HL-60/S4 treated with phorbol 12-myristate 13-acetate at 8.2 ng/mL for 4 days and 3 days (cell line): Measurements from ENCODE around the gene INHBE.
"Not testable (repeated sequence)": the region's sequence is repeated elsewhere in the genome, so short reads cannot be mapped to it uniquely, and the experiment has no call there.

Source experiments
- in situ Hi-C: fragments of 300-500 bp; cut with MboI; formaldehyde crosslinking; loops from 2 replicates; pipeline ENCODE4 v1.15.0; 2022; ENCODE audit warnings: low sequenced_read_pairs

The INHBE gene, protein sequence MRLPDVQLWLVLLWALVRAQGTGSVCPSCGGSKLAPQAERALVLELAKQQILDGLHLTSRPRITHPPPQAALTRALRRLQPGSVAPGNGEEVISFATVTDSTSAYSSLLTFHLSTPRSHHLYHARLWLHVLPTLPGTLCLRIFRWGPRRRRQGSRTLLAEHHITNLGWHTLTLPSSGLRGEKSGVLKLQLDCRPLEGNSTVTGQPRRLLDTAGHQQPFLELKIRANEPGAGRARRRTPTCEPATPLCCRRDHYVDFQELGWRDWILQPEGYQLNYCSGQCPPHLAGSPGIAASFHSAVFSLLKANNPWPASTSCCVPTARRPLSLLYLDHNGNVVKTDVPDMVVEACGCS

DNA sequence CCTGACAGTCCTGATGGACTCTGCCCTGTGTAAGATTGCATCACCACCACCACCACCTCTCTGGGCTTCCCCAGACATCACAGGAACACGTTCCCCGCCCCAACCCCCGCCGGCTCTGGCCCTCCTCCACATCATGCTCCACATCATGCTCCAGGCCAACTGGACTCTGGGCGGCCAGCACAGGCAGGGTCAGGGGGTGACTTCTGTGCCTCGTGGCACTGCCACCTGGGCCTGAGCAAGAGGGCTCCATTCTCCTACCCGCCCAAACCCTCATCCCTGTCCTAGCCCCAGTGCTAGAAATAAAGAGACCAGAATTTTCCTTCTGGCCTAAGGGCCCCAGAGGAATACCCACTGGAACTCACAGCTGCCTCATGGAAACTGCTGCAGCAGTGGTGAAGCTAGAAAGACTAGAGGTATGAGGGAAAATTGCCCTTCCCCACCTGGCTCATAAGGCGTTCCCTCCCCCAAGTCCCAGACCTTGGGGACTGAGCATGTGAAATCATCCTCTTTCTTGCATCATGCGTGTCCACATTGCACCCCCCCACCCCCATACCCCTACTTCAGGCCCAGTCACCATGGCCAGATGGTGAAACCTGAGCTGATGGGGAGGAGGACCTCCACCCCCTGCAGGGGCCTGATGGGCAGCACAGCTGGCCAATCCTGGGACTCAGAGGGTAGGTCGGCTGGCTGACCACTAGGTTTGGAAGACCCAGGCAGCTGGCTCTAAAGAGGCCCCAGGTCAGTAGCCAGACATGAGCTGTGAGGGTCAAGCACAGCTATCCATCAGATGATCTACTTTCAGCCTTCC is at the start of gene INHBE:
Gene INHBE (plus strand): TSS at position 742 of the 808 bp plus-strand sequence. CDS start 230 bp downstream, outside the sequence.
- in situ Hi-C loops: loop anchor here (25.0 kb wide), 1 partner anchor 367 kb away; the partner anchor contains the start of genes NAB2 and NEMP1

DNA sequence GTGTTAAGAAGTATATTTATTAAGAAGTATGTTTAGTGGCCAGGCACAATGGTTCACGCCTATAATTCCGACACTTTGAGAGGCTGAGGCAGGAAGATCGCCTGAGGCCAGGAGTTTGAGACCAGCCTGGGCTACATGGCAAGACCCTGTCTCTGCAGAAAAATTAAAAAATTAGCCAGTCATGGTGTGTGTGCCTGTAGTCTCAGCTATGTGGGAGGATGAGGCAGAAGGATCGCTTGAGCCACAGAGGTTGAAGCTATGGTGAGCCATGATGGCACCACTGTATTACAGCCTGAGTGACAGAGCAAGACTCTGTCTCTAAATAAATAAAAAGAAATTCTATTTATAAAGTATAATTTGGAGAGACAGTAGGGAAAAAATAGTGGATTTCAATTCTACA is 44.6 kb upstream of the INHBE start:
- in situ Hi-C loops: no loop called here

DNA sequence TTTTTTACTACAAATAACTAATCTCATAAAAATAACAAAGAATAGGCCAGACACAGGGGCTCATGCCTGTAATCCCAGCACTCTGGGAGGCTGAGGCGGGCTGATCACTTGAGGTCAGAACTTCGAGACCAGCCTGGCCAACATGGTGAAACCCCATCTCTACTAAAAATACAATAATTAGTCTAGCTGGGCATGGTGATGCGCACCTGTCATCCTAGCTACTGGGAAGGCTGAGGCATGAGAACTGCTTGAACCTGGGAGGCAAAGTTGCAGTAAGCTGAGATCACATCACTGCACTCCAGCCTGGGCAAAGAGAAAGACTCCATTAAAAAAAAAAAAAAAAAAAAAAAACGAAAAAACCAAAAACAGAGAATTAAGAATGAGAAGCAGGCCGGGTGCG is 40.9 kb upstream of the INHBE start:
- in situ Hi-C loops: not testable (repeated sequence)

DNA sequence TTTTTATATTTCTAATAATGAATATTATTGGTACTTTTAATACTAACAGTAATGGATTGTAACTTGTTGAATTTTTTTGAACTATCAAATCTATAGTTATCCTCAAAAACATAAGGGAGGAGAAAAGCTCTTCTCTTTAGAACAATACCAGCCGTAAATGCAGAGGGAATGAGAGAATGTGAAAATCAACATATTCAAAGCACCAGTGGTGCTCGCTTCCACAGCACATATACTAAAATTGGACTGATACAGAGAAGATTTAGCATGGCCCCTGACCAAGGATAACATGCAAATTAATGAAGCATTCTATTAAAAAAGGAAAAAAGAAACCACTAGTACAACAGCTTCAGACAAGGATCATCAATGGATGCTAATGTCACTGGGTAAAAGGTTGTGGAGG is 40.0 kb upstream of the INHBE start:
- in situ Hi-C loops: no loop called here

DNA sequence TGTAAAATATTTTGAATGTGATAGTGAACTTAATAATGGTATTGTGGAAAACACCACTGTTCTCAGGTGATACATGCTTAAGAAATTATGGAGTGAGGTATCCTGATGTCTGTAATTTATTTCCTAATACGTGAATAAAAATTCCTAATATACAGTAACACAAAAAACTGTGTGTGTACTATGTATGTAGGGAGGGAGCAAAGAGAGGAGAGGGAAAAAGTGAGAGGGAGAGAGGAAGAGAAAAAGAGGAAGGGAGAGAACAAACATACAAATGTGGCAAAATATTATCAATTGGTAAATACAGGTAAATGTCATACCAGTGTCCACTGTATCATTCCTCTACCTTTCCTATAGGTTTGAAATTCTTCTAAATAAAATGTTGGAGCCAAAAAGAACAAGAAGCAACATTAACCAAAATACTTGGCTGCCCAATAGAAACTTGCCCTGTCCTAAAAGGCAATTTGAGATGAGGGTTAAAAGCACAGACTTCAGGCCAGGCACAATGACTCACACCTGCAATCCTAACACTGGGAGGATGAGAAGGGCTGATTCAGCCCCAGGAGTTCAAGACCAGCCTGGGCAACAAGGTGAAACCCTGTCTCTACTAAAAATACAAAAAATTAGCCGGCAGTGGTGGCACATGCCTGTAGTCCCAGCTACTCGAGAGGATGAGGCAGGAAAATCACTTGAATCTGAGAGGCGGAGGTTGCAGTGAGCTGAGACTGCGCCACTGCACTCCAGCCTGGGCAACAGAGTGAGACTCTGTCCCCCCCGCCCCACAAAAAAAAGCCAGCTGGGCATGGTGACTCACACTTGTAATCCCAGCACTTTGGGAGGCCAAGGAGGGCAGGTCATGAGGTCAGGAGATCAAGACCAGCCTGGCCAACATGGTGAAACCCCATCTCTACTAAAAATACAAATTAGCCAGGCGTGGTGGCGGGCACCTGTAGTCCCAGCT is 38.8 kb upstream of the INHBE start:
- in situ Hi-C loops: no loop called here

DNA sequence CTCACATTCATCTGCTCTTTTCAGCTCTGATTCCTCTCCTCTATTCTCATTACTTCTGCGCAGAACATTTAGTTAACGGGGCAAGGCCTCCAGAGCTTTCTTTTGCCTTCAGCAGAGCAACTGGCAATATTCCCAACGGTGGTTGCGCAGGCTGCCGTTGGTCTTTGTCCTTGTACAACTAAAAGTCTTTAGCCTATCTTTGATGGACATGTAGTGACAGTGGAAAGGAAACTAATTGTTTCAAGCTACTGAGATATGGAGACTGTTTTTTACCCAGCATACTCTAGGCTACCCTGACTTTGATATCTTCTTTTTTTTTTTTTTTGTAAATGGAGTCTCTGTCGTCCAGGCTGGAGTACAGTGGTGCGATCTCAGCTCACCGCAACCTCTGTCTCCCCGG is 36.9 kb upstream of the INHBE start:
- in situ Hi-C loops: no loop called here

DNA sequence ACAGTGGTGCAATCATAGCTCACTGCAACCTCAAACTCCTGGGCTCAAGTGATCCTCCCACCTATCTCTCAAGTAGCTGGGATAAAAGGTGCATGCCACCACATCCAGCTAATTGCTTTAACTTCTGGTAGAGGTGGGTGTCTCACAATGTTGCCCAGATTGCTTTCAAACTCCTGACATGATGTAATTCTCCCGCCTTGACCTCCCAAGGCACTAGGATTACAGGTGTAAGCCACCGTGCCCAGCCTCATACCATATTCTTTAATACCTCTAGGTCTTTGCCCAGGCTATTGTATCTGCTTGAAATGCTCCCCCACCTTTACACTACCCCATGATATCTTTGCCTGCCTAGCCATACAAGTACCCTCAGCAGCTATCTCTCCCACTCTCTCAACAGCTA is 35.6 kb upstream of the INHBE start:
- in situ Hi-C loops: no loop called here

DNA sequence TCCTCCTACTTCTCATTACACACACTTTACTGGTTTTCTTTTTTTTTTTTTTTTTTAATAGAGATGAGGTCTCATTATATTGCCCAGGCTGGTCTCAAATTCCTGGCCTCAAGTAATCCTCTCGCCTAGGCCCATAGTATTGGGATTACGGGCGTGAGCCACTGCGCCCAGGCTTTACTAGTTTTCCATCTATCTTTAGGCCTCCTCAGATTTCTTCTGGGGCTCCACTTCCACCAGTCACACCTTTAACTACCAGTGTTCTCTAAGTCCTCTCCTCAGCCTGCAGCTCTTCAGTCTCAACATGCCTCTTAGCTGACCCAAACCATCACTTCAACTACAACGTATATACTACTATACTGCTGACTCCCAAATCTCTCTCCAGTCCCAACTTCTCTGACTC is 34.6 kb upstream of the INHBE start:
- in situ Hi-C loops: no loop called here

DNA sequence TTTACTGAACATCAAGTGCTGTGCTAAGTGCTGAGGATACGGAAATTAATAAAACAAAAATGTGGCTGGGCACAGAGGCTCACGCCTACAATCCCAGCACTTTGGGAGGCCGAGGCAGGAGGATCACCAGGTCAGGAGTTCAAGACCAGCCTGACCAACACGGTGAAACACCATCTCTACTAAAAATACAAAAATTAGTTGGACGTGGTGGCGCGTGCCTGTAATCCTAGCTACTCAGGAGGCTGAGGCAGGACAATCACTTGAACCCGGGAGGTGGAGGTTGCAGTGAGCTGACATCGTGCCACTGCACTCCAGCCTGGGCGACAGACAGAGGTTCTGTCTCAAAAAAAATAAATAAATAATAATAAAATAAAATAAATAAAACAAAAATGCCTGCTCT is 28.2 kb upstream of the INHBE start:
- in situ Hi-C loops: not testable (repeated sequence)

DNA sequence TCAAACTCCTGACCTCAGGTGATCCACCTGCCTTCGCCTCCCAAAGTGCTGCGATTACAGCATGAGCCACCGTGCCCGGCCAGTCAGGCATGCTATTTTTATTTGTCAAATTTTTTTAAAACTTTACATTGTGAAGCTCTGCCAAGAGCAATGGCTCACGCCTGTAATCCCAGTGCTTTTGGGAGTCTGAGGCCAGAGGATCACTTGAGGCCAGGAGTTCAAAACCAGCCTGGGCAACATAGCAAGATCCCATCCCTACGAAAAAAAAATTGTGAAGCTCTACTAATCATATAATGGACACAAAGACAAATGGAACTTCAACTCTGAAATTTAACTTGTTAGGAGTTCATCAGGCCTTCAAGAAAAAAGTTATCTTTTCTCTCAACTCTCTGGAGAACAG is 26.1 kb upstream of the INHBE start:
- in situ Hi-C loops: no loop called here

DNA sequence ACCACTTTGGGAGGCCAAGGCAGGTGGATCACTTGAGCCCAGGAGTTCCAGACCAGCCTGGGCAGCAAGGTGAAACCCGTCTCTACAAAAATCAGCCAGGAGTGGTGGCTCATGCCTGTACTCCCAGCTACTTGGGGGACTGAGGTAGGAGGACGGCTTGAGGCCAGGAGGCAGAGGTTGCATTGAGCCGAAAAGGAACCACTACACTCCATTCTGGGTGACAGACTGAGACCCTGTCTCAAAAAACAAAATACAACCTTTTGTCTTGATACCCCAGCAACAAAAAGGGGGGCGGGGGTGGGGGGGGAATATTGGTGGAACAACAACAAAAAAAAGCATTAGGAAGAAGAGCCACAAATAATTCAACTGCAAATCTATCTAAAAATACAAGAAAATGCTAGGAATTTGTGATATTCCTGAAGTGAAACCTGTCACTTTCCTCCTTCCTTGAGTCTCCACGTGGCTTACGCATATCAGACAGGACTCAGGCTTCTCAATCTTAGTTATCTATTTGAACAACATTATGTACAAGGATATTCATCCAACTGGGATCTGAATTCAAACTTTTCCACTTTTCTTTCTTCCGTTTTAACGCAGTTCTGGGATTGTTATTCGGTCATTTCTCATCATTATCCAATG is 25.5 kb upstream of the INHBE start:
- in situ Hi-C loops: no loop called here

DNA sequence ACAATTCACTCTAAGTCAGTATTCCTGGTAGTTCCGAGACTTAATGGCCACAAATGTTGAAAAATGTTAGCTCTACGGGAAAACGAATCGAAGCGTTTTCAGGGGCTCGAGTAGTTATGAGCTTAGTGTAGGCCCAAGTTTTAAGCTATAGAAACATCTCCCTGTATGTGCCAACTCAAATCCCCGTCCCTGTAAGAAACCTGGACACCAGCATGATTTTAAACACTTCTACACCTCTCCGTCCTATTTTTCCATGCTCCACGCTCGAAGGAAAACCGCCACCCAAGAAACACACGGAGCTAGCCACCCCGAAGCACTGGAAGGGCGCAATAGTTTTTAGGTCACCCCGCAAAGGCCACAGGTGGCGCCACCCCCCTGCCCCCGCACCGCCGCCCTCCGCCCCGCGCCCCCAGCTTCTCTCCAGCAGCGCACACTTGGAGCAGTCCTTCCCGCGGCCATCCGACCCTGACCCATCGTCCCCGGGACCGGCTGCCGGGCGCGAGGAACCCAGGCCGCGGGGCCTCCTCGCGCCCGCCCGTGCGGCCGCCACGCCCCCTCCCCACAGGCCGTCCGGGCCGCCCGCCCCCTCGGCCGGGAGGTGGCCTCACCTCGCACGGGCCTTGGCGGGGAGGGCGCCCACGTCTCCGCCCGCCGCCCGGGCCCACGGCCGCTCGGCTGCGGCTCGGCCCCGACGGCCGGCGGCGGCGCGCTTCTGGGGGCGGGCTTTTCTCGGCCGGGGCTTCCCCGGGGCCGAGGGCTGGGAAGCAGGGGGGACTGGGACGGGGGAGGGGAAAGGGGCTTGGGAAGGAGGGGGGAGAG is 24.8 kb upstream of the INHBE start:
- in situ Hi-C loops: no loop called here

DNA sequence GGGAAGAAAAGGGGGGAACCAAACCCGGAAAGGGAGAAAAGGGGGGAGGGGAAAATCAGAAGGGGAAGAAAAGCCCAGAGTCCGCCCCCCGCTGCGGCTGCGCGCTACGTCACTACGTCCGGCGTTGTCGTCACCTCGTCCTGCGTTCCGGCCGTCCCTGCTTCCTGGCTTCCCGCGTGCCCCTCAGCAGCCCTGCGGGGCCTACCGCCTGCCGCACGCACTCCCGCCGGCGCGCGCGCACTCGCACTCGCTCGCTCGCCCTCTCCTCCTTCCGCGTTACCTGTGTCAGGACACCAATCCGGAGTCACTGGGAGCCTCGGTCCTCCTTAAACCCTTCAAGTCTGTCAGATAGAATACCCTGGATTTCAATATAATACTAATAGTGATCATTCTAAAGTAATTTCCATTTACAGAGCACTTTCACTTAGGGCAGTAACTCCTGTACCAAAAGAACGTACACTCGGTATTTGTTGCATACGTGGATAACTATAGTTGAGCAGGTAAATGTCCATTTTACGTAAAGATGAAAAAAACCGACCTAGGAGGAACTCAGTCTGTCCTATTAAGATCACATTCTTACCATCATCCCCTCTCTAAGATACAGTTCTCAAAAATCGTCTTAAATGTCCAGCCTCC is 24.1 kb upstream of the INHBE start, which contains the start of gene R3HDM2:
Gene R3HDM2 (minus strand): TSS at position 113 of the 636 bp plus-strand sequence. CDS start 120,615 bp downstream, outside the sequence.
- in situ Hi-C loops: no loop called here

DNA sequence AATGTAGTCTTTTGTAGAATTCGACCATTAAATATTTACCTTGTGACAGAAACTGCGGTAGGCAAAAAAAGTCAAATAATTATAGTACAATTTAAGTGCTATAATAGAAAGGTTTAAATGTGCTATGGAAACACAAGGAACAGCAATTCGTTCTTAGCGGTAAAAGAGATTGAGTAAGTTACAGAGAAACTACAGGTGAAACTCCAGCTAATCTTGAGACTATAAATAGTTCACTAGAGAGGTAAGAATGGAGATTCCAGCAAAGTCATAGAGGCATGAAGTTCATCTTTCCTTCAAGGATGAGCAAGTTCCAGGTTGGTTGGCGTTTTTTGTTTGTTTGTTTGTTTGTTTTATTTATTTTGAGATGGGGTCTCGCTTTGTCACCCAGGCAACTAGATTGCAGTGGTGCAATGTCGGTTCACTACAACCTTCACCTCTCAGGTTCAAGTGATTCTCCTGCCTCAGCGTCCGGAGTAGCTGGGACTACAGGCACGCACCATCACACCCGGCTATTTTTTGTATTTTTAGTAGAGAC is 23.4 kb upstream of the INHBE start:
- in situ Hi-C loops: no loop called here

DNA sequence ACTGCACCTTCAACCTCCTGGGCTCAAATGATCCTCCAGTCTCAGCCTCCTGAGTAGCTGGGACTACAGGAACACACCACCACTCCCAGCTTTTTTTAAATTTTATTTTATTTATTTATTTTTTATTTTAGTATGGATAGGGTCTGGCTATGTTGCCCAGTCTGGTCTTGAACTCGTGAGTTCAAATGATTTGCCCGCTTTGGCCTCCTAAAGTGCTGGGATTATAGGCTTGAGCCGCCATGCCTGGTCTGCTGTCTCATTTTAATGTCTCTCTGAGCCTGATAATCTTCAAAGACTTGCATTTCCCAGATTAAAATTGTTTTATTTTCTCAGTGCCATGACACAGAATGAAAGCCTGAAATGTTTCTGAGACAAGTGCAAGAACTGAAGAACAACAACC is 21.7 kb upstream of the INHBE start:
- in situ Hi-C loops: no loop called here

DNA sequence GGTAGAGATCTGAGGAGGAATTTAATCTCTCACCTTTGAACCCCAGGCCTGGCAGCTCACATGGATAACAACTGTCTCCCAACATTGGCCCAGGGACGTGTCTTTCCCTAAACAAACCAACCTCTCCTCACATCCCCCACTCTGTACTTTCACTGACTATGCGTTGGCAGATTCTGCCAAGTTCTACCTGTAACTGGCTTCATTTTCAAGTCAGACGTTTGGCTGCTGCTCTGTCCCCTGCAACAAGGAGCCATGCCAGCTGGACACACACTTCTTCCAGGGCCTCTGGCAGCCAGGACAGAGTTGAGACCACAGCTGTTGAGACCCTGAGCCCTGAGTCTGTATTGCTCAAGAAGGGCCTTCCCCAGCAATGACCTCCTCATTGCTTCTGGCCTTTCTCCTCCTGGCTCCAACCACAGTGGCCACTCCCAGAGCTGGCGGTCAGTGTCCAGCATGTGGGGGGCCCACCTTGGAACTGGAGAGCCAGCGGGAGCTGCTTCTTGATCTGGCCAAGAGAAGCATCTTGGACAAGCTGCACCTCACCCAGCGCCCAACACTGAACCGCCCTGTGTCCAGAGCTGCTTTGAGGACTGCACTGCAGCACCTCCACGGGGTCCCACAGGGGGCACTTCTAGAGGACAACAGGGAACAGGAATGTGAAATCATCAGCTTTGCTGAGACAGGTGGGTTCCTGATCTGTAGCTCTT is 20.4 kb upstream of the INHBE start, which contains the start of gene INHBC:
Gene INHBC (plus strand): TSS at position 268 of the 707 bp plus-strand sequence. CDS start 103 bp downstream, at position 371.
- in situ Hi-C loops: no loop called here

DNA sequence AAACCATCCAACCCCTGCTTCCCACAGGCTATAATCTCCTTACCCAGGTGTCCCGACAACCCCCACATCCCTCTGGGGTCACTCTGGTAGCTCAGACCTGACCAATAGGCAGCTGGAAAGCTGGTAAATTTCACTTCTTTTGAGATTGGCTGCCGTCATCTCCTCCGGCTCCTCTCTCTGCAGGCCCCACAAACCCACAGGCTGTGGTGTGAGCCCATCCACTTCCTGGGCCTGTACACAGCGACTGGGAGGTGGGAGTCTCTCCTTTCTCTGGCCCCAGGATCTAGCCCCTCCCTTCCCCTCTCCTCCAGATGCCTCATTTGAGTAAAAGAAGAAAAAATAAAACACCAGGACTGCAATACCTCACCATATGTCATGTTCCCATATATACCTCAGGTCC is 19.8 kb upstream of the INHBE start:
- in situ Hi-C loops: no loop called here

DNA sequence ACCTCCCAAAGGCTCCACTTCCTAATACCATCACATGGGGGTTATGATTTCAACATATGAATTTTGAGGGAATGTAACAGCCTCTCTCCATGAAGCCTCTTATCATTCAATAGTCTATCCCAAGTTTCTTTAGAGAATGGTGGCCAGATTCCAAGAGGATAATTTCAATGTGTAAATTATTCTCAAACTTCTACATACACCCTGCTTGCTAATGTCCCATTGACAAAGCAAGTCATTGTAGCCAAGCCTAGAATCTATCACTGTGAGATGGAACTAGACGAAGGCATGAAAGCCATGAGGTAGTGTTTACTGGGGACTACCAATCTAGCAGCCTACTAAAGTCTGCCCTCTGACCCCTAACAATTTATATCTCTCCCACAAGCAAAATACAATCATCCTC is 16.7 kb upstream of the INHBE start:
- in situ Hi-C loops: no loop called here
